ENCODE data around the gene C1QC. TPM values are rescaled to one million over a fixed set of nuclear protein-coding genes. Genes with fewer than 3 reads are reported as not detected.

C1QC gene
- total and polyA plus RNA-seq, 2 of the 8 experiments (the other 6 are each of a cell fraction or from before 2014, with no cell fraction given): not detected

- TF ChIP-seq ATF3 (IDR thresholded peaks at IDR 0.05; ENCODE audit: insufficient read depth, low read depth, low read length) (no peak), TBP (IDR thresholded peaks at IDR 0.05; ENCODE audit: low read depth, low read length) (no peak), SIRT6 (IDR thresholded peaks at IDR 0.05; ENCODE audit: low read length) (no peak), EGR1 (IDR thresholded peaks at IDR 0.05; ENCODE audit: borderline replicate concordance, low read depth, low read length) (no peak), SIX5 (IDR thresholded peaks at IDR 0.05; ENCODE audit: low read depth, low read length) (no peak), GABPA (IDR thresholded peaks at IDR 0.05; ENCODE audit: borderline replicate concordance, insufficient read depth, low read length) (no peak; the same call in 1 of the 2 replicates), JUN (IDR thresholded peaks at IDR 0.05; ENCODE audit: low read depth, low read length) (no peak), HDAC2 (IDR thresholded peaks at IDR 0.05; ENCODE audit: borderline replicate concordance in 1 of 2, low read depth in 2 of 2, low read length in 2 of 2) (0 out of 4 replicates have a peak, but pooled peaks of 1 of the 2 experiments have one; percentile 25), ATF2 (IDR thresholded peaks at IDR 0.05; ENCODE audit: low read length) (no peak)
Measured at GRCh38 chr1:22625262-22625925, 18.0 kb upstream of the C1QC start (continued).

All from H1 (cell line).